Esophagus muscularis mucosa (tissue), 4 donors: ENCODE measurements around the gene GATAD2B. TPM values are rescaled to one million over a fixed set of nuclear protein-coding genes. Genes with fewer than 3 reads are reported as not detected.

Source experiments
- DNase-seq: peaks from one replicate; pipeline ENCODE4 v3.0.0-alpha.2; 2017; ENCODE audit errors: extremely low spot score
- H3K27ac ChIP-seq, 4 donors: fragments of 200-600 bp; sonication (generic); replicated peaks in 1 of 4; 1 replicate in 3 of 4; 2 replicates in 1 of 4; pipeline ENCODE4 v1.5.1; 2016 to 2019; ENCODE audit warnings: mild to moderate bottlenecking in 1 of 4
- H3K27me3 ChIP-seq, 4 donors: fragments of 200-600 bp; sonication (generic); one replicate each; pipeline versions ENCODE4 v1.5.1 to v1.6.0; 2016 to 2019
- H3K36me3 ChIP-seq, 4 donors: fragments of 200-600 bp; sonication (generic); one replicate each; pipeline ENCODE4 v1.5.1; 2016 to 2019
- H3K4me1 ChIP-seq, 4 donors: fragments of 200-600 bp; sonication (generic); one replicate each; pipeline ENCODE4 v1.5.1; 2016 to 2019
- H3K4me3 ChIP-seq, 4 donors: fragments of 200-600 bp; sonication (generic); 1 replicate in 2 of 4; 2 replicates in 2 of 4; pipeline ENCODE4 v1.5.1; 2016 to 2019; ENCODE audit warnings: mild to moderate bottlenecking in 4 of 4, moderate library complexity in 1 of 4
- H3K9me3 ChIP-seq, 4 donors: fragments of 200-600 bp; sonication (generic); 1 replicate in 3 of 4; 2 replicates in 1 of 4; pipeline ENCODE4 v1.5.1; 2016 to 2019
- EP300 ChIP-seq: sonication (generic); formaldehyde crosslinking; IDR thresholded peaks from one replicate; pipeline ENCODE4 v1.6.1; 2017; ENCODE audit warnings: antibody characterized with exemption
- POLR2A ChIP-seq: fragments of 450-650 bp; IDR thresholded peaks from one replicate; pipeline ENCODE4 v1.6.1; 2017; ENCODE audit warnings: antibody characterized with exemption, moderate library complexity, mild to moderate bottlenecking, low read depth
- POLR2AphosphoS5 ChIP-seq, 2 donors: sonication (generic); formaldehyde crosslinking; IDR thresholded peaks; one replicate each; pipeline ENCODE4 v1.6.1; 2017; ENCODE audit warnings: antibody characterized with exemption in 2 of 2
- WGBS: methylation state at CpG from one replicate; pipeline ENCODE4 v1.1.5; 2018; 5-methylcytosine and 5-hydroxymethylcytosine counted together
- intact Hi-C: fragments of 100-400 bp; cut with DNase I; formaldehyde crosslinking; loops from one replicate; pipeline ENCODE4 v1.15.1; 2023
- total RNA-seq, 4 donors: library from RNA; depleted of rRNA; stranded (reverse); fragments of >200 nt; gene quantifications; one replicate each; pipeline versions ENCODE4 v1.1.0 to v1.2.1, GENCODE V29; 2016
- TF ChIP-seq, protein P1 (sequence below), 3 experiments: fragments of 200-600 bp in 2 of 3; fragments of 450-650 bp in 1 of 3; sonication (generic) in 2 of 3; IDR thresholded peaks; one replicate each; pipeline ENCODE4 v1.5.1; 2017 to 2019; ENCODE audit warnings: antibody characterized with exemption in 3 of 3, mild to moderate bottlenecking in 2 of 3, moderate library complexity in 1 of 3

The GATAD2B gene
- total RNA-seq, 4 donors from 2014 or later = 21.9 to 30.5 (median 26.4) TPM

DNA sequence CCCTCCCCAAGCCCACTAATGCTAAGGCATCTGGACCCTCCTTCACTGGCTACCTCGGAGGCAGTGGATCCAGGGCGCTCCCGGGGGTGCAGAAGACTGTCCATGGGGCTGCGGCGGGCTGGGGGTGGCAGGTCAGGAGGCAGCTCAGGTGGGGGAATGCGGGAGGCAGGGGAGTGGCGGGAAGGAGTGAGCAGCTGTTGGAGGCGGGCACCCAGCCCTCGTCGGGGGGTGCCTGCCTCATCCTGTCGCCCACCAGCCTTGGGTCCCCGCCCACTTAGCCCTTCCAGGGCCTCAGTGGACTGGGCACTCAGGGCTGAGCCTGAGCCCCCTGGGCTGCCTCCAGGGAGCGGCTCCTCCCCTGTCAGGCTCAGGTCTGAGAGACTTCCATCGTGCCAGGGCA, 10.7 kb upstream of the GATAD2B start:
- intact Hi-C loops = no loop called here
- Histone ChIP-seq H3K4me1 (peaks cover 0 to 6% (median 2%) of the 10 kb centered on the region in 4 donors), H3K27ac (no peak overlapping the region), H3K9me3 (no peaks in the 10 kb centered on the region), H3K4me3 (no peak overlapping the region), H3K36me3 (peaks cover 59 to 96% (median 87%) of the 10 kb centered on the region in 4 donors), H3K27me3 (no peaks in the 10 kb centered on the region)
- 91% methylated on average over 13 of the region's 14 CpGs for WGBS
- TF ChIP-seq, protein P1, sequence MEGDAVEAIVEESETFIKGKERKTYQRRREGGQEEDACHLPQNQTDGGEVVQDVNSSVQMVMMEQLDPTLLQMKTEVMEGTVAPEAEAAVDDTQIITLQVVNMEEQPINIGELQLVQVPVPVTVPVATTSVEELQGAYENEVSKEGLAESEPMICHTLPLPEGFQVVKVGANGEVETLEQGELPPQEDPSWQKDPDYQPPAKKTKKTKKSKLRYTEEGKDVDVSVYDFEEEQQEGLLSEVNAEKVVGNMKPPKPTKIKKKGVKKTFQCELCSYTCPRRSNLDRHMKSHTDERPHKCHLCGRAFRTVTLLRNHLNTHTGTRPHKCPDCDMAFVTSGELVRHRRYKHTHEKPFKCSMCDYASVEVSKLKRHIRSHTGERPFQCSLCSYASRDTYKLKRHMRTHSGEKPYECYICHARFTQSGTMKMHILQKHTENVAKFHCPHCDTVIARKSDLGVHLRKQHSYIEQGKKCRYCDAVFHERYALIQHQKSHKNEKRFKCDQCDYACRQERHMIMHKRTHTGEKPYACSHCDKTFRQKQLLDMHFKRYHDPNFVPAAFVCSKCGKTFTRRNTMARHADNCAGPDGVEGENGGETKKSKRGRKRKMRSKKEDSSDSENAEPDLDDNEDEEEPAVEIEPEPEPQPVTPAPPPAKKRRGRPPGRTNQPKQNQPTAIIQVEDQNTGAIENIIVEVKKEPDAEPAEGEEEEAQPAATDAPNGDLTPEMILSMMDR (IDR thresholded peaks at IDR 0.05) = no peak
- TF ChIP-seq POLR2A (no peak), EP300 (no peak), POLR2AphosphoS5 (IDR thresholded peaks at IDR 0.05) (no peak)
- DNase-seq = no peak

DNA sequence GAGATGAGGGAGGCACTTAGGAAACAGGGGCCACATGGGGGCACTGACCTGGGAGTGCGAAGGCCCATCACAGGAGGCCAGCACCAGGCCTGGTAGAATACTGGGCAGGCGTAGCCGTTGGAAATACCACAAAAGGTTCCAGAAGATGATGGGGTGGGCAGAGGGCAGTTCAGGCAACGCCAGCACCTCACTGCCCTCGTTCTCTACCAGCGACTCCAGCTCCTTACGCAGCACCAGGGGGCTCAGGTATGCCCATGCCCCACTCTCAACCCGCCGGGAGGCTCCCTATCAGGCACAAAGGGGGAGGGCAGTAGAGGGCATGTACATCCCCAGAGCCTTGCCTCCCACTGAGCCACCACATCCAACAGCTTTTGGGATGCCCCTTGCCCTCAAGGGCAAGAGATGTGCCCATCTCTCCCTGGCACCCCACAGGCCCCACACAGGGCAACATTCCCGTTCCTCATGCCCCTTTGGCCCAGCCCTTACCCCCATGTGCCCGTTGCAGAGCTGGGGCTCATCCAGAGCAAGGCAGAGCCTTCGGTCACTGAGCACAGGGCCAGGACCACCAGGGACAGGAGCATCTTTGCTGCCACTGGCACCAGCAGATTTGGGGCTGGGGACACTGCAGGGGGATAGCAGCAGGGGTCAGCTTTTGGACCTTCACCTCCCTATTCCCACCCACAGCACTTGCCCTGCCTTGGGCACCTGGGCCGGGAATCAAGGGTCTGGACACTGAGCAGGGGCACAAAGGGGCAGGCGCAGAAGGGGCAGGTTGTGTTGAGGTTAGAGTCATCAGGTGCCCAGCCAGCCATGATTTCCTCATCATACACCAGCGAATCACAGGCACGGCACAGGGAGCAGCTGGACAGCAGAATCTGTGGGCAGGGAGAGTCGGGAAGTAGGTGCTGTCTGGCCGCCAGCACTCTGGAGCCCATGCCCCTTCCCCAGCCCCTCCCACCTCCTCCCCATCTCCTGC, 9.7 kb upstream of the GATAD2B start:
- Histone ChIP-seq H3K9me3 (no peaks in the 10 kb centered on the region), H3K27me3 (no peaks in the 10 kb centered on the region), H3K4me3 (no peak overlapping the region), H3K4me1 (peaks cover 0 to 11% (median 3%) of the 10 kb centered on the region in 4 donors), H3K27ac (no peak overlapping the region), H3K36me3 (peaks cover 53 to 86% (median 78%) of the 10 kb centered on the region in 4 donors)
- TF ChIP-seq, protein P1 (IDR thresholded peaks at IDR 0.05) = no peak
- TF ChIP-seq EP300 = no peak
- no peak for TF ChIP-seq POLR2A
- no peak for TF ChIP-seq POLR2AphosphoS5 (IDR thresholded peaks at IDR 0.05)
- no peak for DNase-seq
- intact Hi-C loops = no loop called here
- 92% methylated on average over 14 of the region's 18 CpGs for WGBS

DNA sequence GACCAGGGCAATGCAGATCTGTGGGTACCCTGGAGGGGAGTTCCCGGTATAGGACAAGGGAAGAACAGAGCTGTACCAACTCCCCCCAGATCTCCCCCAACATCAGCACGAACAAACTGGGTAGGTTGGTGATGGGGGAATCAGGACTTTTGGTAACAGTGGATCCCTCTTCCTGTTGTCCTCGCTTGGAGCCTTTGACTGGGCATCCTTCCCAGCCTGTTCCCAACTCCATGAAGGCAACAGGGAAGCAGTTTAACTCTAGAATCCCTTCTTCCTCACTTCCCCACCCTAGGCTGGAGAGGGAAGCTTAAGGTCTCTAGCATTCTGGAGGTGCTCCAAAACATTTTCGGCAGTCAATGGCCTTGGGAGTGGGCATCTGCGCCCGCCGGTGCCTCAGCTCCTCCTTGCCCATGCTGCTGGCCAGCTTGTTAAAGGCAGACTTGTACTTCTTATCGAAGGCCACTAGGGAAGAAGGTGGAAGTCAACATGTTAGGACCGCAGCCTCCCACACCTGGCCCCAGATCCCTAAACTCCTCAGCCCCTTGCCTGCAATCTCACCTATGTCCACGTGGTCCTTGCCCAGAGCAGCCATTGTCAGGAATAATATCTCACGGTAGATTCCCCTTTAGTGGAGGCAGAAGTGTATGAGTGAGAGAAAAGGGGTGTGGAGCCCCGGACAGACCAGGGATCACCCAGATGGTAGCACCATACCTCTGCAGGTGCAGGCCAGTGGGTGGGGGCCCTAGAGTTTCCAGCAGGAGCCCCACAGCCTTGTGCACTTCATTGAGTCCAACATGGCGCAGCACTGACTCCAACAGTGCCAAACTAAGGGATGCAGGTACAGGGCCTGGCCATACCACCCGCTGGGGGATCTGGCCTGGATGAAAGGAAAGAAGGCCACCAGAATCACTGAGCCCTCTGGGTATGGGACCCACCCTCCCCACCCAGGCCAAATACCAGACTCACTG, 7.5 kb upstream of the GATAD2B start:
- intact Hi-C loops = no loop called here
- 79% methylated on average over 12 of the region's 14 CpGs for WGBS
- Histone ChIP-seq H3K4me1 (peaks cover 0 to 11% (median 3%) of the 10 kb centered on the region in 4 donors), H3K27ac (peak overlapping the region in 2 of 4 donors; percentile 15 to 59), H3K36me3 (peaks cover 32 to 65% (median 56%) of the 10 kb centered on the region in 4 donors), H3K27me3 (no peaks in the 10 kb centered on the region), H3K4me3 (no peak overlapping the region), H3K9me3 (no peaks in the 10 kb centered on the region)
- TF ChIP-seq POLR2AphosphoS5 (IDR thresholded peaks at IDR 0.05) (no peak), EP300 (no peak), POLR2A (no peak)
- TF ChIP-seq, protein P1 (IDR thresholded peaks at IDR 0.05) = no peak
- DNase-seq = no peak

- intact Hi-C loops = no loop called here
- 87% methylated on average over 5 of the region's 5 CpGs for WGBS
Observed at GRCh38 chr1:153929426-153929825, 6.7 kb upstream of the GATAD2B start.

More at GRCh38 chr1:153929426-153929825, 6.7 kb upstream of the GATAD2B start:
- no peak for DNase-seq
- no peak overlapping the region for H3K4me3 ChIP-seq
- peak overlapping the region in 2 of 4 donors; percentile 15 to 59 for H3K27ac ChIP-seq
- TF ChIP-seq POLR2A = no peak
- TF ChIP-seq POLR2AphosphoS5 (IDR thresholded peaks at IDR 0.05) = no peak
- no peak for TF ChIP-seq EP300
- TF ChIP-seq, protein P1 (IDR thresholded peaks at IDR 0.05) = no peak
- H3K36me3 ChIP-seq = peaks cover 25 to 56% (median 48%) of the 10 kb centered on the region in 4 donors
- H3K27me3 ChIP-seq = no peaks in the 10 kb centered on the region
- H3K9me3 ChIP-seq = no peaks in the 10 kb centered on the region
- H3K4me1 ChIP-seq = peaks cover 0 to 11% (median 3%) of the 10 kb centered on the region in 4 donors
